DMS 273 (cell line): ENCODE results near the gene RNASE4.
"Not testable (repeated sequence)": the region's sequence is repeated elsewhere in the genome, so short reads cannot be mapped to it uniquely, and the experiment has no call there.

Experiments used
- DNase-seq: peaks from one replicate; lab custom pipeline; 2025; ENCODE audit not compliant: unreplicated experiment; lab: John Stamatoyannopoulos, UW

Gene RNASE4, protein sequence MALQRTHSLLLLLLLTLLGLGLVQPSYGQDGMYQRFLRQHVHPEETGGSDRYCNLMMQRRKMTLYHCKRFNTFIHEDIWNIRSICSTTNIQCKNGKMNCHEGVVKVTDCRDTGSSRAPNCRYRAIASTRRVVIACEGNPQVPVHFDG

DNA sequence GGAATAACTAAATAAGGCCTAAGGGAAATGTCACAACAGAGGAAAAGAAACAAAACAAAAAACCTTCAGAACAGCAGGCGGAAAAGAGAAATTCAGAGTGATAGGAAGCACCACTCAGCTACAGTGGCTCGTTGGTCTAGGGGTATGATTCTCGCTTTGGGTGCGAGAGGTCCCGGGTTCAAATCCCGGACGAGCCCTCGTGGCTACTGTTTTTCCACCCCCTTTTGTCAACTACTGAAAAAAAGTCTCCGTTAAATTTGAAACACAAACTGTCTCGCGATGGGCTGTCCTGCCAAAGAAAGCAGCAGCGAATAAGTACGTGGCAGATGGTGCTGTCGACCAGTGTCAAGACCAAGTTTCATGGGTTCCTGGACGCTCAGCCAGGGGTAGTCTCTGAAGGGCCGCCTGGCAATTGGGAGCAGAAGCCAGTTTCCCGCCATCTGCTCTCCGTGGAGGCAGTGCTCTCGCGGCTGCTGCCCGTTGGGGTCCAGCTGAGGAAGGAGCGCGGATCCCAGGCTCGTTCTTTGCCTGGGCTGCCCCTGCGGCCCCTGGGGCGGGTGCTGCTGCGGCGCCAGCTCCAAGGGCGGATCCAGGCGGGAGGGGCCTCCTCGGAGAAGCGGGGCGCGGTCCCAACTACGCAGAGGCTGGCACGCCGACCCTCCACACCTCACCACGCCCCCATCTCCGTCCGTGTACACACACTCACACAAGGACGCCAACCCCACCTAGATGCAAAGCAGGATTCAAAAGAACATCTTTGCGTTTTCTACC lies at the start of gene RNASE4:
Gene RNASE4, plus strand, starts transcription at position 670 of the 771 bp plus-strand sequence. CDS start 14,812 bp downstream, outside the sequence.
- peak; percentile 96 for DNase-seq

DNA sequence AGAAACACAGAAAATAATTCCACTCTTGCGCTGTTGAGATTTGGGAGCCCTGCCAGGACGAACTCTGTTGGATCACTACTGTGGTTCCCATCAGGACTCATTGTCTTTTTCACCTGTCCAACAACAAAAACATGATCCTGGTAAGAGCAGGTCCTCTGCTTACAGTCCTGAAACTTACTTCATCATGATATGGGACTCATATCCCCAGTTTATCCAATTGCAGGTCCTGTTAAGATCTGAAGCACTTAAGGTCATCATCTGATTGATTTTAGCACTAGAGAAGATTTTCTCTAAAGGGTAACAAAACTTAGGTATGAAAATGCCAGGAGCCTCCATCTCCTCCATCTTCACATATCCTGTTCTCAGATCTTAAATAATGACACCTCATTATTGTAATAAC lies 42.8 kb upstream of the RNASE4 start, which contains the start of gene OR6S1:
Gene OR6S1, minus strand, starts transcription at position 101 of the 400 bp plus-strand sequence. Its CDS starts 0 bp downstream, at position 101.
- no peak for DNase-seq

DNA sequence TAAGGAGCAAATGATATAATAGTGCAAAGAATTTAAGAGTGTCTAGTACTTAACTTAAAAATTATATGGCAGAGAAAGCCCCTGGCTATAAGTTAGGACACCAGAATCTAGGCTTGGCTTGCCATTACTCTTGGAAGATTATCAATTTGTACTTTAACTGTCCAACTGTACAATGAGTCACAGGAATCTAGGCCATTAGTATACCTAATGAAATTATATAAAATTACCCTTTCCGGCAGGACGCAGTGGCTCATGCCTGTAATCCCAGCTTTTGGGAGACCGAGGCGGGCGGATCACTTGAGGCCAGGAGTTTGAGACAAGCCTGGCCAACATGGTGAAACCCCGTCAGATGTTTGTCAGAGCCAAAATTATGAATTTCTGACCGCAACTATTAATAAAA lies 42.2 kb upstream of the RNASE4 start:
- DNase-seq: no peak

DNA sequence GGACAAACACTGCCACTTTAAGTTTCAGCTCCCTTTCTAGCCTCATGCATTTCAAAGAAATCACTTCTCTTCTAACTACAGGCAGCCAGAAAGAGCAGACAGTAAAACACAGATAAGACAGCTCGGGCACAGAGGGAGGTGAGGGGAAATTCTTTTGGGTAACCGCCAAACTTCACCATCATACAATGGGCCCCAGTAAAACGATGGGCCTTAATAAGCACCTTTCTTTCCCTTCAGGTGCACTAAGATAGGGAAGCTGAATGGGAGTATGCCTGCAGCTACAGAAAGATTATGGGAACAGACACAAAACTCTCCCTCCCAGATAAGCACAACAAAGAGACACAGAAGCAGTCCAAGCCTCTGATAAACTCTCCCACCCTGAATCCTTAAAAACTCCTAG lies 41.6 kb upstream of the RNASE4 start:
- not testable (repeated sequence) for DNase-seq

DNA sequence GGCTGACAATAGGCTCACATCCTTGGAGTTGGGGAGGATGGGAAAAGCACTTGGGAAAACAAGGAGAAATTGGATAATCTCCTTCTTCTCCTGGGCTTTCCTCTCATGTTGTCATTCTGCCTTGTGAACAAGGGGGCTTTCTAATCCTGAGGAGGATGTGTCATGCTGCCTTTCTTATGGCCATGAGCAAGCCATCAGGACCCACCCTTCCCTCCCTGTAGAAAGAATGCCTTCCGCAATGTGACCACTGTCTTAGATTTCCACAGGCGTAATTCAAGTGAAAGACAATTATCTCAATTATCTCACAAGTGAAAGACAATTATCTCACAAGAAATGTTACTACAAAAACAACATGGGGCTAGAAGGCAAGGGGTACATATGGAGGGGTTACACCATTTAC lies 39.8 kb upstream of the RNASE4 start:
- DNase-seq: no peak

DNA sequence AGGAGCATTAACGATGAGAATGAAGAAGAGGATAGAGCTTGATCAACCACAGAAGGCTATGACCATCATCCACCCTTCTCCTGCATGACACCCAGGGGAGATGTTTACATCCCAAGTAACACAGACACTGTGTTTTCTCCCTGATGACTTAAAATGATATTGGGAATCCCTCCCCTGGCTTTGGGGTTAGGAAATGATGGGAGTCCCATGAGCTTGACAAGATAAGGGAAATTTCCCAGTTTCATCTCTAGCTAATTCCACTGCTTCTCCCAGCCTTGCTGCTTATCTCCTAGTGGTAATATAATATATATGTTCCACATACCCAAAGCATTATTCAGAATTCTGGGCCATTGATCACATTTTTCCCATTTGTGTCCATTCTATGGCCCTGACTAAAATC lies 38.9 kb upstream of the RNASE4 start:
- DNase-seq: no peak

DNA sequence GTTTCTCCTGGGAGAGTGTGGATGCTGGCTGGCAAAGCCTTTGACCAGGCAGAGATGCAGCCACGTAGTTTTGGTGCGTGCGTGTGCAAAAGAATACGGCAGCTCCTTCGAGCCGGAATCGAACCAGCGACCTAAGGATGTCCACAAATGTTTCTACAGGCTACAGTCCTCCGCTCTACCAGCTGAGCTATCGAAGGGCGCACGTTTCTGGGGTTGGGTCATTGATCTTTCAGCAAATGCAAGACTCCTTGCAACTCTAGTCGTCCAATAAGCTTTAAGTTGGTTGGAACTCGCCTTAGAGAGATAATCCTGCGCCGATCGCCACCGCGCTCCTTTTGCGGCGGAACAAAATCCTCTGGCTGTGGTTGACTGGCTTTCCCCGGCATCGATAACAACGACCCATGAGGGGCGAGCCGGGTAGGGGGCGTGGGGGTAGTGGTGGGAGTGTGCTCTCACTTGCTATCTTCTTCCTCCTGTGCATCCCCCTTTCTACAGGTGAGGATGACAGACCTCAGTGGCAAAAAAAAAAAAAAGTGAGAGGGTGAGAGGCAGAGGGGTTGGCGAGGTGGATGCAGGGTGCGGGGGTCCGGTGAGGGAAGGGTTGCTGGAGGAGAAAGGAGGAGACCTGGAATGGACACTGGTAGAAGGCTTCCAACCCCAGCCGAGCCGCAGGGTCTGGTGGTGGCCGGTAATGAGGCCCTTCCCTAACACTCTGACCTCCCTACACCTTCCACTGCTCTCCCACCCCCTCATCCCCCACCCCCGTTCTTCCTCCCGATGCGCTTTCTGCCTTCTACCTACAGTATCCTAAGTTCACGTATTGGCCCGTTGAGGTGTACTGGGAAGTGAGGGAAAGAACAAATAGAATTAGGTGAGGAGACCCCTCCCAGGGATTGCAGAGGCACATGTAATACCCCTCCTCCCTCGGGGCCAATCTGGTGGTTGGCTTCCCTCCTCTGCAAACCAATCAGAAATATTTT lies 31.1 kb upstream of the RNASE4 start:
- peak; percentile 95 for DNase-seq

DNA sequence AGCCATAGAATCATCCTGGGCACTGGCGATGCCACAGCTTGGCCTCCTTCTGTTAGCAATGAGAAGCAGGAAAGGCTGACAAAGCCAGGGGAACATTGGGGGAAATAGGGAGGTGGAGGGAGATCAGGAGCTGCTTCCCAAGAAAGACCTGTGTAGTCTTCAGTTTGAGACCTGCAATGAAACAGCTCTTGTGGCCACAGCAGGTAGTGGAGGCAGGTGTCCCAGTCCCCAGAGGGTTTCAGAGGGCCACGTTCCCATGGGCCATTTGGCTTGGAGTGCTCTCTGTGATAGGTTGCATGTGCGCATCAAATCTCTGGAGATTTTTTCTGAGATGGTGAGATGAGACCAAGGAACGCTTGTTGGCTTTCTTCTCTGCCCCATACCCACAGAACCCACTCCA lies 28.5 kb upstream of the RNASE4 start:
- no peak for DNase-seq

DNA sequence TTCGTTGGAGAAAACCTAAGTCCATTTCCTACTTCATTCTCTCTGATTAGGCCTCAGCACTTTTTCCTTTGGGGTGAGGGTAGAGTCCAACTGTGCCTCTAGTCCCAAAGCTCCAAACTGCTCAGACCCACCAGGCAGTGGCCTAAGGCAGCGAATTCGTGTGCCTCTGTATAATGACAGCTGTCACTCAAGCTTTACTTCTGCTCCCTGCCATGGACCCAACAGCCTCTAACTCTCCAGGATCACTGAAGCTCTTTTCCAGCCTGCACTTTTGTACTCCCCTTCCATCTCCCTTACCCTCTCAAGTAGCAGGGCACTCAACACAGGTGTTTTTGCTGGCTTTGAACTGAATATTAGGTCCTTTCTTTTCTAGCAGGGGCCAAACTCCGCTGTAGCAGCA lies 28.1 kb upstream of the RNASE4 start:
- no peak for DNase-seq

DNA sequence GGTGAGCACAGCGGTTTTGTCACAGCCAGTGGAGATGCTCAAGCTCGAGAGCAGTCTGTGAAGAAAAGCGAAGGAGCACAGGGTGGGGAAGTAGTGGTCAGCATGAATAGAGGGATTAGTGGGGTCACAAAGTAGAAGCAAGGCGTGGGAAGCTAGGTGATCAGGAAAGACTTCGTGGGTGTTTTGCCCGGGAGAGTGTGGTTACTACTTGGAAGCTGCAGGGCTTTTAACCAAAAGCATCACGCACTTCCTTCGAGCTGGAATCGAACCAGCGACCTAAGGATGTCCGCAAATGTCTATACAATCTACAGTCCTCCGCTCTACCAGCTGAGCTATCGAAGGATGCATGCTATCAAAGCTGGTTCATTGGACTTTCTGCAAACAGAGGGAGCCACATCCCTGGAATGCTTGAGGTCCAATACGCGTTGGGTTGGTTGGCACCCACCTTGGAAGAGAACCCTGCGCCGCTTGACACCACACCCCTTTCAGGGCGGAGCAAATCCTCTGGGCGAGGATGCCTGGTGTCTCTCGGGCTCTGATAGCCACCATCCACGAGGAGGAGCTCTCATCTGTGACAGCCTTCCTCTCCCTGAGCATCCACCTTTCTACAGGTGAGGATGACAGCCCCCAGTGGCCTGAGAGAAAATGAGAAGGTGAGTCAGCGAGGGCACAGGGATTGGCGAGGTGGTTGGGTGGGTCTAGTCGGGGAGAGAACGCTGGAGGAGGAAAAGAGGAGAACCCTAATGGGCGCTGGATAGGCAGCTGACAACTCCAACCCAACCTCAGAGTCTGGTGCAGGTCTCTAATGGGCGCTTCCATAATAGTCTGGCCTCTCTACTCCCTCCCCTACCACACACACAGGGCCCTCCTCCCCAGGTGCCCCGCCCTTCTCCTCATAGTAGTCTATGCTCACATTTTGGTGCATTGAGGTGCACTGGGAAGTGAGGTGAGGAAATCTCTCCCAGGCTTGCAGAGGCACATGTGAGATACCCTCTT lies 26.8 kb upstream of the RNASE4 start:
- DNase-seq: peak; percentile 92

DNA sequence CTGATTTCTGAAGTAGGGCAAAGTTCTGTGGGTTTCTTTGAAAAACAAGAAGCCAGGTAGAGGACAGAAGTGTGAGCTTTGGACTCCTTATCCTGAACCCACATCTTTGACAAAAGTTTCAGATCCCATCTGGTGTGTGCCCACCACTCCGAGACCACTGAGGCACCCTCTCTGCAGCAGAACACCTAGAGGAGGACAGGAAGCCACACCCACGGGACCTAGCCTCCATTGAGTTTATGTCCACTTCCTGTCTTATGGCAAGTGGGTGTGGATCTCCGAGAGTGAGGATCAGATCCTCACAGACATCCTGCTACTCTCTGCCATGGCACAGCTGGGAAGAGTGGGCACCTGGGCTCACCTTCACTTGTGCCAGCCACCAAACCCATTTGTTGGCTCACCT lies 26.1 kb upstream of the RNASE4 start:
- DNase-seq: no peak

DNA sequence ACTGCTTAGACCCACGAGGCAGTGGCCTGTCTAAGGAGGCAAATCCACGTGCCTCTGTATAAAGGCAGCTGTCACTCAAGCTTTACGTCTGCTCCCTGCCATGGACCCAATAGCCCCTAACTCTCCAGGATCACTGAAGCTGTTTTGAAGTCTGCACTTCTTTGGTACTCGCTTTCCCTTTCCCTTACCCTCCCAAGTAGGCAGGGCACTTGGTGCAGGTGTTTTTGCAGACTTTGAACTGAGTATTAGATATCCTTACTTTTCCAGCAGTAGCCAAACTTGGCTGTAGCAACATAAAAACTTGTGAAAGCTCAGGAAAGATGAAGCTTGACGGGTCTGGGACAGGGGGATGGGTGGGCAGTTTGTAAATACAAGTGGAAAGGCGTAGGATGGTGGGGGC lies 25.0 kb upstream of the RNASE4 start:
- no peak for DNase-seq

DNA sequence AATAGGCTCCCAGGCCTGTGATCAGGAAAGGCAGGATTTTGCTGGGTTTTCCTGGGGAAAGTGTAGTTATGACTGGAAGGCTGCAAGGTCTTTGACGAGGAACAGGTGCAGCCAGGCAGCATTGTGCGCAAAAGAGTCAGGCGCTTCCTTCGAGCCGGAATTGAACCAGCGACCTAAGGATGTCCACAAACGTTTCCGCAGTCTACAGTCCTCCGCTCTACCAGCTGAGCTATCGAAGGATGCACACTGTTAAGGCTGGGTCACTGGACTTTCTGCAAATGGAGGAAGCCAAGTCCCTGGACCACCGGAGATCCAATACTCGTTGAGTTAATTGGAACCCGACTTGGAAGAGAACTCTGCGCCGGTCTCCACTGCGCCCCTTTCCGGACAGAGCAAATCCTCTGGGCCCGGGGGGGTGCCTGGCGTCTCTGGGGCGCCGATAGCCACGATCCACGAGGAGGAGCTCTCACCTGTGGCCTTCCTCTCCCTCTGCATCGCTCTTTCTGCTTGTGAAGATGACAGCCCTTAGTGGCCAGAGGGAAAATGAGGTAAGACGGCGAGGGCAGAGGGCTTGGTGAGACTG lies 24.5 kb upstream of the RNASE4 start:
- peak; percentile 52 for DNase-seq

DNA sequence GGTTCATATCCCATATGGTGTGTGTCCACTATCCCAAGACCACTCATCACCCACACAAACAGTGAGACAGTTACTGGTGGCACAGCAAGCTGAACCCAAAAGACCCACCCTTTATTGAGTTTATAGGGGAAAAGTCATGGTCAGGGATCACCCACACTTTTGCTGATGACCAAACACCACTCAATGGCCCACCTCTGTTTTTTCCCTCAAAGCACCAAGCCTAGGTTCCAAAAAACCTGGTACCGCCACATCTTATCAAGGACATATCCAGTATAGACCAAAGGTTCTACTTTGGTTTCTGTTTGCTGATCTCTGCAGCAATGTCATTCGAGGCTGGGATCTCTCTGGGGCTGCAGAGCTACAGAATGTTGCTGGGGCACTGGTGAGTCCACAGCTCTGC lies 23.2 kb upstream of the RNASE4 start:
- no peak for DNase-seq

DNA sequence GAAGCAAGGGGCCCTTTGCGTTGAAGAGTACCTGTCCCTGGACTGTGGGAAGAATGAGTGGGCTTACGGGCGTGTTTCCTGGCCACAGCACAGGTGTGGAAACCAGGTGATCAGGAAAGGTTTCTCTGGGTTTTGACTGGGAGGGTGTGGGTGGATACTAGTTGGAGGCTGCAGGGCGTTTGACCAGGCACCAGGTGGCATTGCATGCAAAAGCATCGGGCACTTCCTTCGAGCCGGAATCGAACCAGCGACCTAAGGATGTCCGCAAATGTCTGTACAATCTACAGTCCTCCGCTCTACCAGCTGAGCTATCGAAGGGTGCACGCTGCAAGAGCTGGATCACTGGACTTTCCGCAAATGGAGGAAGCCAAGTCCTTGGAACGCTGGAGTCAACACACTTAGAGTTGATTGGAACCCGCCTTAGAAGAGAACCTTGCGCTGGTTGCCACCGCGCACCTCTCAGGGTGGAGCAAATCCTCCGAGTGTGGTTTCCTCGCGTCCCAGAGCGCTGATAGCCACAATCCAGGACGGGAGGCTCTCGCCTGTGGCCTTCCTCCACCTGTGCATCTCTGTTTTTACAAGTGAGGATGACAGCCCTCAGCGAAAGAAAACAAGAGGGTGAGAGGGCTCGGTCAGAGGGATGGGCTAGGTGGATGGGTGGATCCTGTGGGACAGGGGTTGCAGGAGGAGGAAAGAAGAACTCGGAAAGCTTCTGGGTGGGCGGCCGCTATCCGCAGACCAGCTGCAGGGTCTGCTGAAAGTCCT lies 21.2 kb upstream of the RNASE4 start:
- peak; percentile 97 for DNase-seq

DNA sequence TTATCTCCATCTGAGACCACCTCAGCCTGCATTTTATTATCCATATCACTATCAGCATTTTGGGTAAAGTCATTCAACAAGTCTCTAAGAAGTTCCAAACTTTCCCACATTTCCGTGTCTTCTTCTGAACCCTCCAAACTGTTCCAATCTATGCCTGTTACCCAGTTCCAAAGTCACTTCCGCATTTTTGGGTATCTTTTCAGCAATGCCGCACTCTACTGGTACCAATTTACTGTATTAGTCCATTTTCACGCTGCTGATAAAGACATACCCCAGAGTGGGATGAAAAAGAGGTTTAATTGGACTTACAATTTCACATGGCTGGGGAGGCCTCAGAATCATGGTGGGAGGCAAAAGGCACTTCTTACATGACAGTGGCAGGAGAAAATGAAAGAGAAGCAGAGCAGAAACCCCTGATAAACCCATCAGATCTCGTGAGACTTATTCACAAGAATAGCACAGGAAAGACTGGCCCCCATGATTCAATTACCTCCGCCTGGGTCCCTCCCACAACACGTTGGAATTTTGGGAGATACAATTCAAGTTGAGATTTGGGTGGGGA lies 17.9 kb upstream of the RNASE4 start:
- DNase-seq: not testable (repeated sequence)

DNA sequence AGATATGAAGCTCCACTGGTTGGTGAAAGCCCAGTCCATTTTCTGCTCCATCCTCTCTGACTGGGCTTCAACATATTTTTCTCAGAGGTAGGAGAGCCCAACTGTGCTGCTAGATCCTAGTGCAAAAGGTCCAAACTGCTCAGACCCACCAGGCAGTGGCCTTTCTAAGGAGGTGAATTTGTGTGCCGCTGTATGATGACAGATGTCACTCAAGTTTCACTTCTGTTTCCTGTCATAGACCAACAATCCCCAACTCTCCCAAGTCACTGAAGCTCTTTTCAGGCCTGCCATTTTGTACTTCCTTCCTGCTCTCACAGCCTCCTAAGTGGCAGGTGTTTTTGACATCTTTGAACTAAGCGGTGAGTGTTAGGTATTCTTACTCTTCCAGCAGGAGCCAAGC lies 16.4 kb upstream of the RNASE4 start:
- no peak for DNase-seq

DNA sequence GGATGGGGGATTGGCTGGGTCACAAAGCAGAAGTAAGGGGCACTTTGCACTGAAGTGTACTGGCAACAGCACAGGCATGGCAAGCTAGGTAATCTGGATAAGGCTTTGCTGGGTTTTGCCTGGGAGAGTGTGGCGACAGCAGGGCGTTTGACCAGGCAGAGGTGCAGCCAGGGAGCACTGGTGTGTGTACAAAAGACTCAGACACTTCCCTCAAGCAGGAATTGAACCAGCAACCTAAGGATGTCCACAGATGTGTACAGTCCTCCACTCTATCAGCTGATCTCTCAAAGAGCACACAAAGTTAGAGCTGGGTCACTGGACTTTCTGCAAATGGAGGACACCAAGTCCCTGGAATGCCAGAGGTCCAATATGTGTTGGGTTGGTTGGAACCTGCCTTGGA lies 15.4 kb upstream of the RNASE4 start:
- DNase-seq: peak; percentile 33
